Stimulated activated naive CD4-positive, alpha-beta T cell treated with Interleukin-2 at 50 U/mL for 16 hours (primary cell): ENCODE data around the gene PLEKHD1.
"Not testable (repeated sequence)": the region's sequence is repeated elsewhere in the genome, so short reads cannot be mapped to it uniquely, and the experiment has no call there.

Experiments
- DNase-seq: peaks from one replicate; lab custom pipeline; 2025; lab: John Stamatoyannopoulos, UW

The PLEKHD1 gene

GRCh38 chr14:69481815-69482568, 2.5 kb upstream of the PLEKHD1 start:
- DNase-seq, result no peak

DNA sequence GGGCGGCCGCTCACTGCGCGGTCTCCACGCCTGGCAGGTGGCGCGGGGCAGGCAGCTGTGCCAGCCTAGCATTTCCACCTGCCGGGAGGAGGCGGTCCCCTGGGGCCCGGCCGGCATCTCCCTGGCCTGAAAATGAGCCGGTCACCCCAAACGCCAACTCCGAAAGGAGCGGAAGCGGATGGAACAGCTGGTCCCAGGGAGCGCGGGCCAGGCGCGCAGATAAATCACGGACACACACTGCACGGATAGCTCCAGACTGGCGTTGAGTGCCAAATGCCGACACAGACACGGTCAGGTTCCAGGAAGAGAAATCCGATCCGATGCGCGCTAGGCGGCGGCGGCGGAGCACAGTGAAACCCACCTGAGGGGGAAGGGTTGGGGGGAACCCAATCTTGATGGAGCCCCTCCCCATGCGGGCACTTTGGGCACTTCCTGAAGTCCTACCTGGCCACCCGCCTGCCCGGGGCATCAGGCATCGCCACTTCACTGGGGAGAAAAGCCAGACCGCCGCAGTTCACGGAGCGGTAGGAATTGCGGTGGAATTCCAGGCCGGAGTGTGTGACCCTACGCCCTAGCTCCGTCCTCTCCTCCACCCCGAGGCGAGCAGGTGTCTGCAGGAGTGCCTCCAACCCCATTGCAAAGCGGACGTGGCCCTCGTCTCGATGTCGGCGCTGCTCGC, 624 bp upstream of the PLEKHD1 start:
- no peak for DNase-seq

- DNase-seq, result no peak
These were observed 760 bp downstream of the PLEKHD1 start for GRCh38 chr14:69485315-69485660.

DNA sequence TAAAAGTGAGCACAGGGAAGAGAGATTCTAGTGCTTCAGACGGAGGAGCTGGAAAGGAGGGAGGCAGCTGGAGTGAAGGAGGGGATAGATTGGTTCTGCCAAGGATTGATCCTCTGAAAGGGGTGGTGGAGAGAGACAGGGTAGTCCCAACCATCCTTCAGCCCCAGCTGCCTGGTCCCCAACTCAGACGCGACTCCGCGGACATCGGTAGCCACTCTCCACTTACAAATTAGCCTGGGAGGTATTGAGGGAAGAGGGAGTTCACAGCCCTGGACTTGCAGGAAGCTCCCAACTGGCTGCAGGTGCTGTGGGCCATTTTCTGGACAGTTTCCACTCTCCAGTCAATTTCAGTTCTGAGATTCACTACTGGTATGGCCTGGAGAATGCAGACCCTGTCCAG, 1.2 kb downstream of the PLEKHD1 start:
- no peak for DNase-seq

DNA sequence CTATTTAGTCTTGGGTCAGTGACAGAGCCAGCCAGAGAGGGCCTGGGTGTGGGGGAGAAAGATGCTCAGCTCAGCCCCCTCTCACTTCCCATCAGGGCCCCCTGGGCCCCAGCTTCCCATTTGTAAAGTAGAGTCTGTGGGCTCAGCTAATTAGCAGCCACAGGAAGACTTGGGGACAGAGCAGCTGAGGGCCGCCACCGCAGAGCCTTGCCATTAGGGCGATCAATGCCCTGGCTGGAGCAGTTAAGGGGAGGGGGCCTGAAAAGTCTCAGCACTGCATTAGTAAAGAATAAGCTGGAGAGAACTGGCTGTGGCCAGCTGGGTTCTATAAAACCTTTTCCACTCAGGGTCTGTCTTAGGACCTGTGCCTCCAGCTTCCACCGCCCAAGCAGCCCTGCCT, 2.7 kb downstream of the PLEKHD1 start:
- no peak for DNase-seq

DNA sequence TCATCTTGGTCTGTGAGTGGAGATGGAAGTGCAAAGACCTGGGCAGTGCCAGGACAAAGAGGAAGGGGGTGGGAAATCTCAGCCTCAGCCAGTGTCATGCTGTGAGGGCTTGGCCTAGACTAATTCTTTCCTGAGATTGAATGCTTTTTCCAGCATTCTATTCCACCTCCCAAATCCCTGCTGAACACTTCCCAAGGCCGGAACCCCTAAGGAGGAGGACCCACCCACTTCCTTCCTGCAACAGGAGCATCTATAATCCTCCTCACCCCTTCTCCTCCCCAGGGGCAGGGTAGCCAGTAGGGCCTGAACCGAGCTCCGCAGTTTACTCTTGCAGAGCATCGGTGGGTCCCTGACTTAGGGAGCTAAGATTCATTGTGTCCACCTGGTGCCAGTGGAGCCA, 3.2 kb downstream of the PLEKHD1 start:
- DNase-seq, result no peak

- DNase-seq, result no peak
These were observed 5.0 kb downstream of the PLEKHD1 start for GRCh38 chr14:69489495-69489894.

- DNase-seq, result no peak
These were observed 5.8 kb downstream of the PLEKHD1 start for GRCh38 chr14:69490219-69490918.

GRCh38 chr14:69491193-69491592, 6.7 kb downstream of the PLEKHD1 start:
- DNase-seq, result no peak

DNA sequence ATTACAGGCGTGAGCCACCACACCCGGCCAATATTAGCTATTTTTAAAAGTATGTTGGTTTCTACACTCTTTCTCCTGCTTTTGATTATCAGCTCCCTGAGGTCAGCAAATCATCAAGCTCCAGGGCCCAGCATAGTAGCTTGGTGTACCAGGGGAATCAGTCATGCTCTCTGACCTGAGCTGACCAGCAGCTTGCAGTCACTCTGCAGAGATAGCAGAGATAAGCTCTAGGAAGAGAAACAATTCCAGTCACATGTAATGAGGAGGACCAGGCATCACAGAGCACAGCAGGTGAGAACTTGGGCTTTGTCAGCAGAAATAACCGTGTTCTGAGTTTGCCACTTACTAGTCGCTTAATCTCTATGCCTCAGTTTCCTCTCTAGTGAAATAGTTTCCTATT, 8.5 kb downstream of the PLEKHD1 start:
- no peak for DNase-seq

DNA sequence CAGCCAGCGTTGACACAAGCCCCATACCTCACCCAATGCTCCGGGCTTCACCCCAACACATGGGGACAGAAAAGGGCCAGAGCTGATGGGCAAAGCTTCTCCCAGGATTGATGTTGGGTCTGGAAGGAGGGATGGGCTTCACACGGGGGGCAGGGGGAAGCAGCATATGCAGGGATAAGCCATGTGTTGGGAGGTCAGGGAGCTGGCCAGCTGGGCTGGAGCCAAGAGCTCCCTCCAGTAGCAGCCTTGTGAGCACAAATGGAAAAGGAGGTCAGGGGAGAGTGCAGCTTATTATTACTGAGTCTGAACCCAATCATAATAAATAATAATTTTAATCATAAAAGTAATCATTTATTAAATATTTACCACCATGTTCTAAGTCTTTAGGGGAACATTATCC, 9.3 kb downstream of the PLEKHD1 start:
- DNase-seq, result no peak

DNA sequence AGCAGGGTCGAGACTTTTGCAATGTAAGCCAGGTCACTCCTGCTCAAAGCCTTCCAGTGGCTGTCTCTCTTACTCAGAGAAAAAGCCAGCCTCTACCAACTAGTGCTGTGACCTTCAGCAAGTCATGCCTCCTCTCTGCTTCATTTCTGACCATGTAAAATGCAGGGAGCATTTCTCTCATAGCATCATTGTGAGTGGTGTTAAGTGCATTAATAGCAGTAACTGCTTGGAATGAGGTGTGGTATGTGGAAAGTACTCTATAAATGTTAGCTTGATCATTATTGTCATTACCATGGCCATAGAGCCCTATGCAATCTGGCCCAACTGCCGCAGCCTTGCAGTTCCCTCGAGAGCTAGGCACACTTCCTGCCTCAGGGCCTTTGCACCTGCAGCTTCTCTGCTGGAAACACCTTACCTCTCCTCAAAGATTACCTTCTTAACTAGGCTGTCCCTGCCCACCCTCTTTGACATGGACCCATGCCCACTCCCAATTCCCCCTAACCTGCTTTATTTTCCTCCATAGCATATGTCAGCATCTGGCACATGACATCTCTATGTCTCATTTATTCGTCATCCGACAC, 10.9 kb downstream of the PLEKHD1 start:
- DNase-seq, result no peak

GRCh38 chr14:69497866-69498265, 13.3 kb downstream of the PLEKHD1 start:
- DNase-seq, result not testable (repeated sequence)

GRCh38 chr14:69498286-69498685, 13.8 kb downstream of the PLEKHD1 start:
- not testable (repeated sequence) for DNase-seq

DNA sequence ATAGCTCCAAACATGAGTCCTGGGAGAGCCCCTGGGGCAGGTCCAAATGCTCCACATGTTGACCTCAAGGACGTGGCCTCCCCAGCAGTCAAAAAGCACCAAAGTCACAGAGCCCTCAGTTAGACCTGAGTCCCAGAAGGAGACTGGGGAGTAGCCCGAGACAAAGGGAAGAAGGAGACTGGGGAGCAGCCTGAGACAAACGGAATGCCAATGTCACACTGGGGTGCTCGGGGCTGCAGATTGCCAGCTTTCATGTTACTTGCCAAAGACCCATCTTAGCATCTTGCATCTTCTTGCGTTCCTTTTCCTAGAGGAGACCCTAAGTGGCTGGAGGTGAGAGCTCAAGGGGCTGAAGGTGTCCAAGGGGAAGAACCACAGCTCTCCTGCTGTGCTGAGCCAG, 14.9 kb downstream of the PLEKHD1 start:
- DNase-seq, result no peak

- no peak for DNase-seq
These were observed 15.6 kb downstream of the PLEKHD1 start for GRCh38 chr14:69500096-69500495.

- DNase-seq, result no peak
These were observed 16.2 kb downstream of the PLEKHD1 start for GRCh38 chr14:69500736-69501135.

GRCh38 chr14:69501423-69501838, 16.9 kb downstream of the PLEKHD1 start:
- no peak for DNase-seq

DNA sequence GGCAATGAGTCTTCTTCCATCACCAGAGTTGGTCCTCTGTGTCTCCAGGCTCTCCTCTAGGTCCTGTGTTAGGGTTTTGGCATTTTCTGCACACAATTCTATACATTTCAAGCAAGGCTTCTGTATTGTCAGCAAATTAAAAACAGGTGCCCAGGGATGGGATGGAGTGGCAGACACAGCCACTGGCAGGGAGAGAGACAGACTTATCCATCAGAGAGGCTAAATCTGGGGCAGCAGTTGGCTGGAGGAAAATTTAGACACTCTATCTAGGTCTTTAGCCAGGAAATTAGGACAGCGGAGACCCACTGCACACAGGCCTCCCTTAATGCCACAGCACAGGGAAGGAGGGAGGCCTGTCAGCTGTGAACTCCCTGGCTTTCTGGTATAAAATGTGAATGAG, 20.2 kb downstream of the PLEKHD1 start:
- DNase-seq, result no peak

- no peak for DNase-seq
These were observed 21.1 kb downstream of the PLEKHD1 start for GRCh38 chr14:69505338-69506240.

DNA sequence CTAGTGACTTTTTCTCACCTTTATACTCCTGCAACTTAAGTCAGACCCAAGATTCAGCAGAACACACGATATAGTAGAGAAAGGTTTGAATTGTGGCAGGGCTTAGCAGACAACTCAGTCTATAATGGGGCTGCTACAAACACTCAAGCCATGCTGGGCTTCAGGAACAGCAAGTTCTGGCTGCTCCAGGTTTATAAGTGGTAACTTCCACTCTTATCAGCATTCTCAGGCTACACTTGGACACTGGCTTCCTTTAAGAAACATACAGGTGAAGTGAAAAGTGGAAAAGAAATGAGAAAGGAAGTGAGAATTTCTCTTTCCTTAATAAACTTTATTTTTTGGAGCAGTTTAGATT, 21.7 kb downstream of the PLEKHD1 start:
- DNase-seq, result no peak
